GM03348 (cell line): ENCODE measurements around the gene UNC93A.
"Not testable (repeated sequence)": the region's sequence is repeated elsewhere in the genome, so short reads cannot be mapped to it uniquely, and the experiment has no call there.

ENCODE experiments used
- DNase-seq: peaks from one replicate; pipeline ENCODE4 v3.0.0; 2012; ENCODE audit warnings: low spot score

The UNC93A gene

DNA sequence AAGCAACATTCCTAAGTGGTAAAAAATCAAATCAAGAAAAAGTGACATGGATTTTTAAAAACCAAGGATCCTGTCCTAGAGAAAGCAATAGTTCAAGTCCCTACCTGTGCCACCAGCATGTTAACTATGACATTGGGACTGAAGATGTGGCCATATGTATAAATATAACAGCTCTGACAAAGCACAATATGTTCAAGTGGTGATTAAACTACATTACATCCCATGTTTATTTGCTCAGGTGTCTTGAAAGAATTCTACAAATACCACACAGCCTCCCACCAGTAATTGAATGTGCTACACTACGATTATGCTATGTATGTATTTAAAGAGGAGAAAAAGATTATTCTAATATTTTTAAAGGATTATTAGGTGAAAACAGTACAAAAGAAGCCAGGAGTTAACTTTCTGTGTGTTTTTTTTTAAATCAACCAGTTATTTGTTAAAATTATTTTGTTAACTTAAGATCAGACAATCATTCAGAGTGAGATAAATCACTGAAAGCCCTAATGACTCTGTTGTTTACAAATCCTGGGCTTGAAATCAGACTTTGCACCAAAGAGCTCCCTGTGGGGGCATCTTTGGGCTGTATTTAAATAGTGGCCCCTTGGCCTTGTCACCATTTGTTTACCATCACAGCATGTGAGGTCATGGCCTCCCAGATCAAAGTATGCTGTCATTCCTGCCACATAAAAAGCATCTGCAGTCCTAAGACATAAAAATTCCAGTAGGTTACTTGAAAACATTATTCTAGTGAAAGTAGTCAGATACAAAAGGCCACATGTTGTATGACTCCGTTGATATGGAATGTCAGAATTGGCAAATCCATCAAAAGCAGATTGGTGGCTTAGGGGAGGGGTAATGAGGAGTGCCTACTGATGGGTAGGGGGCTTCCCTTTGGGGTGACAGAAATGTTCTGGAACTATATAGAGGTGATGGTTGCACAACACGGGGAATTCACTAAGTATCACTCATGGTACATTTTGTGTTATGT is 50.8 kb downstream of the UNC93A start:
- no peak for DNase-seq

DNA sequence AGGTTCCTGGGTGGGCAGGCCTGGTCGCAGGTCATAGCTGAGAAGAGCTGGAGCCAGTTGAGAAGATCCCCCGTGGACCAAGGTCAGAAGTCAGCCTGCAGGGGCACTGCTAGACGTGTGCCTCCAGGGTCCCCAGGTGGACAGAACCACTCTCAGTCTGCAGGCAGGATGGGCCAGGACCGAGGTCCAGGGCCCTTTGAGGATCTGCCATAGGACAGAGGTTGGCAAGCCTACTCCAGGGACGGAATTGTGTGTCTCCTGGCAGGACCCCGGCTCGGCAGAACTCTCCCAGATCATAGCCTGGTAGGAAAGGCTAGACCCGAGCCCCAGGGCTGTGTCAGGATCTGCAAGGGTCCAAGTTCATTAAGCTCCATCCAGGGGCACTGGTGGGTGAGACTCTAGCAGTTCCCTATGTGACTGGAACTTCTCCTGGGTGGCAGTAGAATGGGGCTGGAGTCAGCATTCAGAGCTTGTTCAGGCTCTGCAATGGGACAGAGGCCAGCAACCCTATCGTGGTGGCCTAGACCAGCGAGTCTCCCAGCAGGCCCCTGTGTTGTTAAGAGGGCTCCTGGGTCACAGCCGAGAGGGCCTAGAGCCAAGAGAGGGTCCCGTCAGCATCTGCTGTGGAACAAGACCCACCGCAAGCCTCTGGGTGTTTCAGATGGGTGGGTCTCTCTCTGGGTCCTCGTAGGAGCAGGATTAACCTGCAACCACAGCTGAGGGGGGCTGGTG is 51.9 kb downstream of the UNC93A start:
- no peak for DNase-seq

DNA sequence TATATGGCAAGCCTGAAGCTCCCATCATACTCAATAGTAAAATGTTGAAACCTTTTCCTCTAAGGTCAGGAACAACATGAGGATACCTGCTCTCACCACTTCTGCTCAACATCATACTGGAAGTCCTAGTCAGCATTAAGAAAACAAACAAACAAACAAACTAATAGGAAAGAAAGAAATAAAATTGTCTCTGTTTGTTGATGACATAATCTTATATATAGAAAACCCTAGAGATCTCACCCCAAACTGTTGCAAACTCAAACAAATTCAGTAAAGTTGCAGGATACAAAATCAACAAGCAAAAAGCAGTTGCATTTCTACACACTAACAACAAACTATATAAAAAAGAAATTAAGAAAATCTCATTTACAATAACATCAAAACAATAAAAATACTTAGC is 54.2 kb downstream of the UNC93A start:
- DNase-seq: no peak

DNA sequence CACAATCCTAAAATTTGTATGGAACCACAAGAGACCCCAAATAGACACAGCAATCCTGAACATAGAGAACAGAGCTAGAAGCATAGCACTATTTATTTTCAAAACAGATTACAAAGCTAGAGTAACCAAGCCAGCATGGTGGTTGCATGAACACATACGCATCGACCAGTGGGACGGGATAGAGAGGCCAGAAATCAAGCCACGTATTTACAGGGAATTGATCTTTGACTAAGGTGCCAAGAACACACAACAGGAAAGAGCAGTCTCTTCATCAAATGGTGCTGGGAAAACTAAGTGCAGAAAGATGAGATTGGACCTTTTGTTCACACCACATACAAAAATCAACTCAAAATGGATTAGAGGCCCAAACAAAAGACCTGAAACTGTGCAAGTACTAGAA is 54.8 kb downstream of the UNC93A start:
- DNase-seq: no peak

DNA sequence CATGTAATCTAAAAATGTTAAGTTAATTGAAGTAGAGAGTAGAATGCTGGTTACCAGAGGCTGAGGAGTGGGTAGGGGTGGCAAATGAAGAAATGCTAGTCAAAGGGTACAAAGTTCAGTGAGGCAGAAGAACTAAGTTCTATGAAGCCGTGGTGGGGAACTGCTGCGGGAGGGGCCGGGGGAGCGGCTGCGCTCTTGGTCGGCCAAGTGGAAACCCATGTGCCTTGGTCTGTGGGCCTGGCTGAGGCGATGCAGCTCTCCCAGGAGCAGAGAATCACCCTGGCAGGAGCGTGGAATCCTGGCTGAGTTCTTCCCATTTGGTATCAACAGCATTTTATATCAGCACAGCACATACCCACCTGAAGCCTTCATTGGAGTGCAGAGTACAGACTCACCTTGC is 56.1 kb downstream of the UNC93A start:
- no peak for DNase-seq

DNA sequence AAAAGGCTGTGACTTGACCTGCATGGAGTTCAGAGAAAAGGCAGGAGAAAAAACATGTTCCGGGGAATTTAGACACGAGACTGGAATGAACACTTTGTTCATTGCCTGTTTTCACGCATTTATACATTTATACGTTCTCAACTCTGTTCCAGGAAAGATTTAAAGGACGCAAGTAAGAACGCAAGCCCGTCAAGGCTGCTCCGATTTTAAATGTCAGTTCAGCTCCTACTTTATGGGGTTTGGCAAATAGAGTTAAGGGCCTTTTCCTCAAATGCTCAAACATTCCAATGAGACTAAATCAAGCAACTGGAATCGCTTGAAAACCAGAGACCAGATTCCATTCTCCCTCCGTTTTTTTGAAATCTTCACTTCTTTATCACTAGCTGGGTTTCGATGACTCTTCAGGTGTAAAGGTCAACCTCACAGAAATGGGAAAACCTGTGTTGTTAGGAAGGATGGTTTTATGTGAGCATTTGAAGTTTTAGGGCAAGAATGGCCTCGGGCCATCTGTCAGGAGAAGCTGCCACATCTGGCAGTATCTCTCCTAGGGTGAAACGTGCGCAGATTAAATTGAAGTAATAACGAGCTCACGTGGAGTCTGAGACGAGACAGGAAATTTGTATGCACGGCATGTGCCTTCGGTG is 58.6 kb downstream of the UNC93A start:
- DNase-seq: no peak

- no peak for DNase-seq
Measured at GRCh38 chr6:167350275-167350696, 59.2 kb downstream of the UNC93A start.

DNA sequence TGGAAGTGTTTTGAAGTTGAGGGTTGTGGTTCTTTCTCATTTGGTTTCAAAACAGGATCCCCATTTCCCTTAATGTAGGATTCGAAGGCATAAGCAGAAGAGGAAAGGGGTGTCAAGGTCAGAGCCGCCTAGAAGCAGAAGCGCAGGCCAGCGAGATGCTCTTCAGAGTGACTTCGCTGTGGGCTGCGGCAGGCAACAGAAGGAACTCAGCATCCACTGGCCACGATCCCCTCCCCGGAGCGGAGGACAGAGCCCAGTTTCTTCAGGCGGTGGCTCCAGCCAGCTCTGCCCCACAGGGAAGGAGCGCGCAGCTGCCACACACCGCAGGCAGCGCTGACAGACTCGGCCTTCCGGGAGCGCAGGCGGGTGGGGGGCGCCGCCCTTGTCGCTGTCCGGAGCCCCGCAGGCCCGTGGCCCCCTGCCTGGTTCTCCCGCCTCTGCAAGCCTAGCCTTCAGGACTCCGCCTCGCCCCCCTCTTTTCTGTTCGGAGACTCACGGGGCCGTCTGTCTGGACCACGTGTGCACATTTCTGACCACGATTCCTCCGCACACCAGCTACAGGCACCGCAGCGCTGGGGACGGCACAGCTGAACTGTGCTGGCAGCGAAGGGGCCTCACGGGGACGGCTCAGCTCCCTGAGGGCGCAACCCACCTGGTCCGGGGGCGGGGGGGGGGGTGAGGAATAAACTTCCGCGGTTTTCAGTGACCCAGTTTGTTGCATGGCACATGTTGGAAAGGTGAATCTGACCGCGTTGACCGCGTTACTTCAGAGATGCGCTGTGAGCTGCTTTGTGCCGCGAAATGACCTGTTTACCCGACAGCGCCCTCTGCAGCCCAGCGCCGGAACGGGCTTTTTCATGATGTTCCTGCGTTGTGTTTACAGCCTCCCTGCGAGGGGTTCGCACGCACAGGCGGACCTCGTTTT is 59.9 kb downstream of the UNC93A start:
- DNase-seq: peak; percentile 22

DNA sequence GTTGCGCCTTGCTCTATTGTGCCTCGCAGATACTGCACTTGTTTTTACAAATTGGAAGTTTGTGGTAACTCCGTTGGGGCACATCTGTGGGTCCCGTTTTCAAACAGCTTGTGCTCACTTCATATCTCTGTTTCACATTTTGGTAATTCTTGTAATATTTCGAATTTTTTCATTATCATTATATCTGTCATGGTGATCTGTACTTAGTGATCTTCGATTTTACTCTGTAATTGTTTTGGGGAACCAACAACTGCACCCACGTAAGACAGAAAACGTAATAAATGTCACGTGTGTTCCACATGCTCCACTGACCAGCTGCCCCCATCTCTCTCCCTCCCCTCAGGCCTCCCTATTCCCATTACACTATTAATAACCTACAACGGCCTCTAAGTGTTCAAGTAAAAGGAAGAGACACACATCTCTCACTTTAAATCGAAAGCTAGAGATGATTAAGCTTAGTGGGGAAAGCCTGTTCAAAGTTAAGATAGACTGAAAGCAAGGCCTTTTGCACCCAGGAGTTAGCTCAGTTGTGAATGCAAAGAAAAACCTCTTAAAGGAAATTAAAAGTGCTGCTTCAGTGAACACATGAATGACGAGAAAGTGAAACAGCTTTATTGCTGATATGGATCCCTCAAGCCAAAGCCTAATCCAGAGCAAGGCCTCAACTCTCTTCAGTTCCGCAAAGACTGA is 60.7 kb downstream of the UNC93A start:
- no peak for DNase-seq

GRCh38 chr6:167356874-167357273 is 65.8 kb downstream of the UNC93A start:
- no peak for DNase-seq

GRCh38 chr6:167358394-167358793 is 67.3 kb downstream of the UNC93A start:
- DNase-seq: not testable (repeated sequence)

DNA sequence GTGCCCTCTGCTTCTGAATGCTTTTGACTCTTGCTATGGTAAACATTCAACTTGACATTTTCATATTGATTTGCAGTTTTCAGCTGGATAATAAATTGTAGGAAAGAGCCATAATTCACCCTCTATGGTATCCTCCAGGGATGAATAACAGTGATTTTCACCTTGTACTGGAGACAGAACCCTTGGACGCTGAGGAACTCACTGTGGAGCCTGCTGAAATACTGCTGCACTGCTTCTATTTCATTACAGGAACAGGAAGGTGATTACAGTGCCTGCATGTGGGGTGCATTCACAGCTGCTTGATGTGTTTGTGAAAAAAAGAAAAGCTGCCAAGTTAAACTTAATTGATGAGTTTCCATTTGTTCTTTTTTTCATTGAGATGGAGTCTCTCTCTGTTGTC is 70.1 kb downstream of the UNC93A start:
- DNase-seq: not testable (repeated sequence)
